Ramos (cell line): ENCODE results near the gene B9D2.
"Not testable (repeated sequence)": the region's sequence is repeated elsewhere in the genome, so short reads cannot be mapped to it uniquely, and the experiment has no call there.

Source experiments
- in situ Hi-C: fragments of 300-500 bp; cut with MboI; formaldehyde crosslinking; loops from one replicate; pipeline ENCODE4 v1.14.3; 2022; ENCODE audit warnings: low sequenced_read_pairs; ENCODE audit not compliant: unreplicated experiment

B9D2 gene

DNA sequence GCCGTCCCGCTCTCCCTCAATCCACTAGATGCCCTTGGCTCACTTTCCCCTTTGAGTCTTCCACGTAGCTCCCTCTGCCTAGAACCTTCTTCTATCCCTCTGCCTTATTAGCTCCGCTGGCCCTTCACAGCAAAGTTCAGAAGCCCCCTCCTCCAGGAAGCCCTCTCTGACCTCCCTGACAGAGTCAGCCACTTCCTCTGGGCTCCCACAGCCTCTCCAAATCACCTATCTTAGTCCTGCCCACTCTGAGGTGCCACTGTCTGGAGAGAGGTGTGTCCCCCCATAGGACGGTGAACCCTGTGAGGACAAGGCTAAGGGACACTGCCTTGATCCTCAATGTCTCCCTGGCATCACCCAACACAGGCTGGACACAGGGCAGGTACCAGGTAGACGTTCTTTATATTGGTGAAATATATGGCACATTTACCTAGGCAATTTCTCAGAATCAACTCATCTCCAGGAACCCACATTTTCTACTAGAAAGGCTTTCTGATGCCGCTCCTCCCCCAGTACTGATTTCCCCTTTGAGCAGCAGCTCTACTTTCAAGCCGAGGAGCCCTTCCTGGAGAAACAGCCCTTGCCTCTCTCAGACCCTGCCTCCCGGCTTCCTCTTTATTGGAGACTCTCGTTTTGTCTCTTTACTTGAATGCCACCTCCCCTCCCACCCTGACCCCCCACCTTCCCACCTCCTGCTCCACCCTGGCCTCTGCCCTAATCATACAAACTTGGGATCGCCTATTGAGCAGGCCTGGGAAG lies 6.8 kb downstream of the B9D2 start:
- in situ Hi-C loops = no loop called here

DNA sequence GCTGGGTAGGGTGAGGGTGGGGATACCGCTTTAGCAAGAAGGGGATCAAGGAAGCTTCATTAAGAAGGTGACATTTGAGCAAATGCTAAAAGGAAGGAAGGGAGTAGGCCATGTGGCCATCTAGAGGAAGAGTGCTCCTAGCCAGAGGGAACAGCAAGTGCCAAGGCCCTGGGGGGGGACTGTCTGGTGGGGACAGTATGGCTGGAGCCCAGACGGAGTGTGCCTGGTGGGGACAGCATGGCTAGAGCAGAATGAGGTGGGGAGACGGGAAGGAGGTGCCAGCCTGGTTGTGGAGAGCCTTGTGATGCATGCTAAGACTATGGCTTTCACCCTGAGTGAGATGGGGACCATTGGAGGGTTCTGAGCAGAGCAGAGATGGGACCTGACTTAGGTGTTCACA lies 8.1 kb downstream of the B9D2 start:
- in situ Hi-C loops = no loop called here

GRCh38 chr19:41355035-41355434 lies 8.9 kb downstream of the B9D2 start:
- in situ Hi-C loops = no loop called here

DNA sequence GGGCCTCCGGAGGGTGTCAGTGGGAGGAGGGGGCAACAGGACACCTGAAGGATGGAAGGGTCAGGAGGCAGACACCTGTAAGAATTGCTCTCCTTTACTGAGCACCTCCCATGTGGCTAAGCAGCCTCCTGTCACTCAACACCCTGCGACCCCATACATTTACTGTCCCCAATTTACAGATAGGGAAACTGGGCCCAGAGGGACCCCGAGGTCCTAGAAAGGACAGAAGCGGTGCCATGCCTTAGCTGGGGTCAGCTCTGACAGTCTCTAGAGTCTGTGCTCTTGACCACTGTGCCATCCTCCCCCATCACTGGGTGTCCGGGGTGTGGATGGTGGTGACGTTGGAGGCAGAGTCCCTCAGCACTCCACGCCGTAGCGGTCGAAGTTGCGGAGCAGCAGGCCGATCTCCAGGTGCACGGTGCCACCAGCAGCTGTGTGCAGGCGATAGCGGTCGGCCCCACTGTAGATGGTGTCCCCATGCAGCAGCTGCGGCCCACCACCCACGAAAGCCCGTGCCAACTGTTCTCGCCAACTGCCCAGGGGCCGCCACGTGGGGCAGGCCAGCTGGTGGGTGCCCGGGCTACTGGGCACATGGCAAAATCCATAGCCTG lies 9.5 kb downstream of the B9D2 start:
- in situ Hi-C loops = no loop called here

- in situ Hi-C loops = no loop called here
Observed at GRCh38 chr19:41353466-41354342, 10.2 kb downstream of the B9D2 start, which contains the start of gene TGFB1. Gene TGFB1 (minus strand): TSS chr19:41353922. CDS start chr19:41353044, 878 bp downstream.

- in situ Hi-C loops = no loop called here
Observed at GRCh38 chr19:41352609-41353465, 11.1 kb downstream of the B9D2 start.

- in situ Hi-C loops = no loop called here
Observed at GRCh38 chr19:41352279-41352608, 11.7 kb downstream of the B9D2 start.

DNA sequence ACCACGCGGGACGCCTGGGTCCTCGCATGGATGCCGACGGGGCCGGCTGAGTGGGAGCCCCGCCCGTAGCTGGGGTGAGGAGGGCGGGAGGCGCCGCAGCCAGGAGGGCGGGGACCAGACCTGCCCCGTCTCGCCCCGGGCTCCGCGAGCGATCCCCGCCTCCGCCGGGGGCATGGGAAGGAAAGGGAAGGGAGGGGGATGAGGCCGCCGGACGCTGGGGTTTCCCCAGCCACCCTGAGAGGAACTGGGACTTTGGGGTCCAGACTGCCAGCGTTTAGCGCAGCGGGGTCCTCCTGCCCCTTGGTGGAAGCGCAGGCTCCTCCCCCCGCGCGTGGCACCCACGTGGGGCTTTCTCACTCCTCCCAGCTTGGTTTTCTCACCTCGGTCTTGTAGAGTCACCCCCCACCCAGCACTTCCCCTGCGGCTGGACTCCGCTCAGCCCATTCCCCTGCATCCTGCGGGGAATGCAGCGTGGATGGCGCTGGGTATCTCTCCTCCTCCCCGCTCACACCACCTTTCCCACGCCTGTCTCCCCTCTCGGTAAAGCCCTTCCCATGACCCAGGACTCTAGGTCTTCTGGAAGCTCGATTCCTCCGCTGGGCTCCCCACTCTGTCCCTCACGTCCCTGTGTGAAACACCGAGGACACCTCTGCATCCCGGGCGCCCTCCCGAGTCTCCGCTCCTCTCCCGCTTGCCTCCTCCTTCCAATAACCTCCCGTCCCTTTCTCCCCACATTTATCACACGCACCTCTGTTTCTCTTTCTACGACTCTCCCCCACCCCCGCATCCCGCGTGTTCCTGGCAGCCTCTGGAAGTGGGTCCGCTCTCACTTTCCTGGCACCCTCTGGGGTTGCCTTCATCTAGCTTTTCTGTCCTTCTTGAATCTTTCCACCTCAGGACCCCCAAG lies 12.4 kb downstream of the B9D2 start:
- in situ Hi-C loops = no loop called here

- in situ Hi-C loops = no loop called here
Observed at GRCh38 chr19:41350735-41351338, 13.1 kb downstream of the B9D2 start.

DNA sequence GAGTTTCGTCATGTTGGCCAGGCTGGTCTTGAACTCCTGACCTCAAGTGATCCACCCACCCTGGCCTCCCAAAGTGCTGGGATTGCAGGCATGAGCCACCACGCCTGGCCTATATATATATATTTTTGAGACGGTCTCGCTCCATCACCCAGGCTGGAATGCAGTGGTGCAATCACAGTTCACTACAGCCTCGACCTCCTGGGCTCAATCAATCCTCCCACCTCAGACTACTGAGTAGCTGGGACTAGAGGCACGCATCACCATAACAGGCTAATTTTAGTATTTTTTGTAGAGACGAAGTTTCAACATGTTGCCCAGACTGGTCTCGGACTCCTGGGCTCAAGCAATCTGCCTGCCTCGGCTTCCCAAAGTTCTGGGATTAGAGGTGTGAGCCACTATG lies 17.0 kb downstream of the B9D2 start:
- in situ Hi-C loops = not testable (repeated sequence)

- in situ Hi-C loops = no loop called here
Observed at GRCh38 chr19:41344162-41344561, 19.8 kb downstream of the B9D2 start.

DNA sequence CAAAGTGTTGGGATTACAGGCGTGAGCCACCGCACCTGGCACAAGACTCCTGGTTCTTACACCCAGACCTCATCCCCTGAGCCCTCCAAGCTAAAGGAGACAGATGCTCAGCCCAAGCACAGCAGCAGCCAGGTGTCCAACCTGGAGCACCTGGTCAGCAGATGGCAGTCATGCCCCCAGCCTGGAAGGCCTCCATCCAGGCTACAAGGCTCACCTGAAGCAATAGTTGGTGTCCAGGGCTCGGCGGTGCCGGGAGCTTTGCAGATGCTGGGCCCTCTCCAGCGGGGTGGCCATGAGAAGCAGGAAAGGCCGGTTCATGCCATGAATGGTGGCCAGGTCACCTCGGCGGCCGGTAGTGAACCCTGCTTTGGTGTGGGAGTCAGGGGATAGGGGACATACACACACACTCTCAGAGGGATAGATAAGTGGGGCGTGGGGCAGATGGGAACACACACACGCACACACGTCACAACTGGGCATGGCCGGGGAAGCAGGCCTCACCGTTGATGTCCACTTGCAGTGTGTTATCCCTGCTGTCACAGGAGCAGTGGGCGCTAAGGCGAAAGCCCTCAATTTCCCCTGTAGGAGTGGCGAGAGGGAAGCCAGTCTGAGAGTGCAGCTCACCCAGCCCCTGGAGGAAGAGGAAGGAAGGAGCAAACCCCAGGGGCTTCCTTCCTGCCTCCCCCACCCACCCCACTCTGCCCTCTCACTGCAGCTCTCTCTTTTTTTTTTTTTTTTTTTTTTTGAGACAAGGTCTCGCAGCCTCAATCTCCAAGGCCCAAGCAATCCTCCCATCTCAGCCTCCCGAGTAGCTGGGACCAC lies 22.1 kb downstream of the B9D2 start:
- in situ Hi-C loops = no loop called here

DNA sequence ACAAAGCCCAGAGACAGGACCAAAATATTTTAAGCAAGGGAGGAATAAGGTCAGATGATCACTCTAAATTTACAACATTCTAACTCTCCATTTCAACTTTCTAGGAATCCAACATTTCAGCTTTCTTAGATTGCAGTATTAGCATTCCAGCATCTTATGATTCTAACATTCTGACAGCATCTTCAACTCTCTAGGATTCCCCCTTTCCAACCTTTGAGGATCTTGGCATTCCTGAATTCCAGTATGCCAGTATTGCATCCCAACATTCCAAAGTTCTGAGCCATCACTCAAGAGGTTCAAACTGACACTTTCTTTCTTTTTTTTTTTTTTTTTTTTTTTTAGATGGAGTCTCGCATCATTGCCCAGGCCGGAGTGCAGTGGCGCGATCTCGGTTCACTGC lies 24.0 kb downstream of the B9D2 start:
- in situ Hi-C loops = no loop called here

GRCh38 chr19:41335467-41335866 lies 28.5 kb downstream of the B9D2 start:
- in situ Hi-C loops = no loop called here

DNA sequence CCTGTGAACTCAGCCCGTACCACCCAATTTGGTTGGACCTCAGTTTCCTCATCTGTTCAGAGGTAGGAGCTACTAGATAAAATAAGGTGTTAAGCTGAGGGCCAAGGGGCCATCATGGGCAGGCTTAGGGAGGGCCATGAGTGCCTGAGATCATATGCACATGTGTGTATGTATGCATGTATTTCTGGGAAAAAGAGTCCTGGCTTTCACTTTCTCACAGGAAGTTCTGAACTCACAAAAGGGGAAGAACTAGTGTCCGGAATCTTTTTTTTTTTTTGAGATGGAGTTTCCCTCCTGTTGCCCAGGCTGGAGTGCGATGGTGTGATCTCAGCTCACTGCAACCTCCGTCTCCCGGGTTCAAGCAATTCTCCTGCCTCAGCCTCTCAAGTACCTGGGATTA lies 29.2 kb downstream of the B9D2 start:
- in situ Hi-C loops = no loop called here

GRCh38 chr19:41332468-41332867 lies 31.5 kb downstream of the B9D2 start:
- in situ Hi-C loops = no loop called here

DNA sequence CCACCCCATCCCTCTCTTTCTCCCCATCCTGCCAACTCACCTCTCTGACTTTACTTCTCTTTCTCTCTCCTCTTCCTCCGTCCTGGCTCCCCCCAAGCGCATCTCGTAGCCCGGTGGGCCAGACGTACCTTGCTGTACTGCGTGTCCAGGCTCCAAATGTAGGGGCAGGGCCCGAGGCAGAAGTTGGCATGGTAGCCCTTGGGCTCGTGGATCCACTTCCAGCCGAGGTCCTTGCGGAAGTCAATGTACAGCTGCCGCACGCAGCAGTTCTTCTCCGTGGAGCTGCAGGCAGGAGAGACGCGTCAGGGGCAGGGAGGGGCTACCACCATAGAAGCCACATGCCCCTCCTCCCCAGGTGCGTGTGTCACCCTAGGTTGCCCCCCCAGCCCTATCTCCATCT lies 31.9 kb downstream of the B9D2 start:
- in situ Hi-C loops = no loop called here
